Activated T-cell treated with anti-CD3 and anti-CD28 coated beads for 1 hour (primary cell): Measurements from ENCODE around the gene PRELP.

Experiments
- DNase-seq: peaks from one replicate; pipeline ENCODE4 v3.0.0-alpha.2; 2020; ENCODE audit warnings: low read depth

The PRELP gene

DNA sequence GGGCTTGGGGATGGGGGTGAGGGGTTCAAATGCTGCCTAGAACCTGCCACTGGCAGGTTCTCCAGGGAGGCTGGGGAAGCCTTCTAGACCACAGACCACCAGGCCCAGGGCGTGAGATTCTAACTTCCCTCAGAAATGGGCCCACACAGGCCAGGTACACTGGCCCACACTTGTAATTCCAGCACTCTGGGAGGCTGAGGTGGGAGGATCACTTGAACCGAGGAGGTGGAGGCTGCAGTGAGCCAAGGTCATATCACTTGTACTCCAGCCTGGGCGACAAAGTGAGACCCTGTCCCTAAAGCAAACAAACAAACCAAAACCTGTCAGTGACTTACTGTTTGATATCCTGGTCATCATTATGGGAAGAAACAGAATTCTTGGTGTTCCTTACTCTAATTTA is 50.1 kb downstream of the PRELP start:
- no peak for DNase-seq

DNA sequence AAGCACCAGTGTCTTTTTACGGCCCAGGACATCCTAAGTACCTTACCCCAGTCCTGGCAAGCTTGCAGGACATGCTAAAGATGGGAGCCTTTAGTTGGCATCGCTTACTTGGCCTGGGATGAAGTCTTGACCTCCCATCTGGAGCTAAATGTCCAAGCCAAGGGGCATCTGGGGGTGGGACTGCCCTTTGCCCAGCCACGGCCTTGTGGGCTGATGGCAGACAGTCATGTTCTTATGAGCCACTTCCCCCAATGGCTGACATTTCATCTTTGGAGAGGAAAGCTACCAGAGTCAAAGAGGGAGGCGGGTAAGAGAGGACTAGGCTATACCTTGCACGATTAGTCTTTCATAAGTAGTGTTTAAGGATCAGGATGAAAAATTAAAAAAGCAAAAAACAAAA is 50.5 kb downstream of the PRELP start:
- DNase-seq: no peak

DNA sequence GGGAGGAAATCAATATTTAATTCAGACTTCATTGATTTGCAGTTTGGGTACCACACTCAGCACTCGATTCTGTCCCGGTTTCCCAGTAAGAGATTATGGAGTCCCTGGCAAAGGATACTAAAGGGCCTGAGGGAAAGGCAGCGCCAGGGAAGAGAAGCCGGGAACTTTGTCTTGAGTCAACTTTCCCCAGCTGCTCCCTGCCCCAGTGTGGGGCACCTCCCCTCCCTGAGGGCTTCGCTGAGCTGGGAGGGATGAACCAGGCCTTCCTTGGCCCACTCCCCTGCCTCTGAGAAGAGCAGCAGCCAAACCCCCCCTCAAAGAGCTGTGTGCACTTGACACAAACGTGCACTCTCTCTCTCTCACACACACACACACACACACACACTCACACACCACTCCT is 51.0 kb downstream of the PRELP start:
- DNase-seq: no peak

- DNase-seq: no peak
Measured at GRCh38 chr1:203527013-203527412, 51.4 kb downstream of the PRELP start.

- DNase-seq: no peak
Measured at GRCh38 chr1:203528063-203528462, 52.5 kb downstream of the PRELP start.

GRCh38 chr1:203528976-203529835 is 53.6 kb downstream of the PRELP start:
- no peak for DNase-seq

DNA sequence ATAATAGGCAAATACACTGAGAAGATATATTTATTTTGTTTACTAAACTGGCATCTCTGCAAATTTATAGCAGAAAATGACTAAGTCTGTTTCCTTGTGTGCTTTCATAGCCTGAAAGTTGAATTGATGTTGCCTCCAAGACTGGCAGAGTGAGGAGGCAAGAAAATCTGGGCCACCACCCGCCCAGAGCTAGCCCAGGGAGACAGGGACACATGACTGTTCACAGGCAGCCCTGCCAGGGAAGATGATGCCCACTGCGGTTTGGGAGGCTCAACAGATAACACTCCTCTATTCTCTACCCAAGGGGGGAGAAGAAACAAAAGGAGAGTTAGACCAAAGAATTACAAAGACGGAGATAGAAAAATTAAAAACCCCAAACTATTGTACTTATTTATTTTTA is 55.5 kb downstream of the PRELP start:
- no peak for DNase-seq

DNA sequence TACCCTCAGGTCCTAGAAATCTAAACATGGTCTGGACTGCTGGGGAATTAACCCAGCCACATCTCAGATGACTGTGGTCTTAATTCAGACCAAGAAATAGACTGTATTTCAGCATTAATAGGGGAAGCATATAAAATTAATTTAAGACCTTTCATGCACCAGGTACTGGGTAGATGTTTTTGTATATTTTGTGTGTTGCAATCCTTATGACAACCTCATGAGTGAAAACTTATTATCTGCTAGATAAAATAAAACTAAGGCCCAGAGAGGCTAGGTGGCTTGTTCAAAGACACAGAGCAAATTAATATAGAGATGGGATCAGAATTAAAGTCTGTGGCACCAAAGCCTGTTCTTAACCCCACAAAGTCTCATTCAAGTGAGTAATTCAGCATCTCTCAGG is 58.4 kb downstream of the PRELP start:
- no peak for DNase-seq

DNA sequence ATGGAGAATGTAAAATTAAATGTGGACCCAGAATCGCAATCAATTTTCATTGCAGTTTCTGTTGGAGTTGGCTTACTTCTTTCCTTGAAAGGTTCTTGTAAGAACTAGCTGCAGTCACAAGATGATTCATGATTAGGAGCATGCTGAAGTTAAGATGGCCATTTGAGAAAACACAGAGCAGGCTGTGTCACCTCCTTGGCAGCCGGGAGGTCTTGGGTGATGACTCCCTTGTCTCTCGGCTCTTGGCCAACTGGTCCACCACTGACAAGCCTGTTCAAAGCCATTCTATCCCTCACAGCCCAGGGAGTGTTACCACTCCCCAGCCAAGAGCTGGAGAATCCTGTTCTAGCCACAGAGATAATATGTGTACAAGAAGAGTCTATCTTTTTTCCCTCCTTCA is 58.9 kb downstream of the PRELP start:
- no peak for DNase-seq

DNA sequence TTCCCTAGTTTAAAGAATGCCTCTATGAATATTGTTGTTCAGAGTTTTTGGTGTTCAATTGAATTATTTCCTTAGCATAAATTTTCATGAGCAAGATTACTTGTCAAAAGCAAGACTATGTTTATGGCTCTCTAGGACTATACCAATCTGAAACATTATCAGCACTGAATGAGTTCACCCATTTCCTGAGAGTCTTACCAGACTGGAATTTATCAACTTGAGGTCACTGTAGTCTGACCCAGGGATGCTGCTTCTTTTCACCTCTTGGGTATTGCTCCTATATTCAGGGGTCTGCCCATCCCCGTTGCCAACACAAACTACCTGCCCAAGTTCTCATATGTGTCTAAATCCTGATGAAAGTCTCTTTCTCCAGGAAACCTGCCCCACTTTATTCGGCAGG is 61.0 kb downstream of the PRELP start:
- DNase-seq: no peak

- DNase-seq: no peak
Measured at GRCh38 chr1:203536980-203537455, 61.4 kb downstream of the PRELP start.

- DNase-seq: no peak
Measured at GRCh38 chr1:203537806-203538464, 62.3 kb downstream of the PRELP start.

- DNase-seq: no peak
Measured at GRCh38 chr1:203538726-203539125, 63.1 kb downstream of the PRELP start.

DNA sequence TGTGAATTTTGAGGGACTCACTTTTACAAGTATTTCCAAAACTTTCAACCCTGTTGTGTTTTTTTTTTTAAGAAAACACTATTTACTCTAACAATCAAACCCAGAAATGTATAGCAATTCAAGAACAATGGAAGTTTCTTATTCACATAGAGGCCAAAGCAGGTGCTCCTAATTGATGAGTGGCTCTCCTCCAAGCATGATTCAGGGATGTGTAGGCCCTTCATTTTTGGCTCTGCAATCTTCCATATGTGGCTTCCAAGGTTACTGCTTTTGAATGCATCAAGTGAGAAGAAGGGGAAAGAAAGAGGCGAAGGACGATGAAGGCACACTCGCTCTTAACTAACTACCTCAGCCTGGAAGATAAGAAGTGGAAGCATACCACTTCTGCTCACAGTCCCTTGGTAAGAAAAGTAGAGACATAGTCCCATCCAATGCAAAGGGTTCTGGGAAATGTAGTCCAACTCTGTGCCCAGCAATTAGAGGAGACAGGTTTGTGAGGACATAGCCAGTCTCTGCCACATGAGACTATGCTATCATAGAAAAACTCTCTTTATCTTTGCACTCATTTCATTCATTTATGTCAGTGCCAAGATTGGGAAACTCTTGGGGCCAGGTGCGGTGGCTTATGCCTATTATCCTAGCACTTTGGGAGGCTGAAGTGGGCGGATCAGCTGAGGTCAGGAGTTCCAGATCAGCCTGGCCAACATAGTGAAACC is 64.4 kb downstream of the PRELP start:
- DNase-seq: no peak
